ENCODE measurements around the gene ACP5.
A peak's percentile ranks its signal among the peaks of the same experiment; 100 is the strongest.
"Not testable (repeated sequence)": the region's sequence is repeated elsewhere in the genome, so short reads cannot be mapped to it uniquely, and the experiment has no call there.

Gene ACP5

DNA sequence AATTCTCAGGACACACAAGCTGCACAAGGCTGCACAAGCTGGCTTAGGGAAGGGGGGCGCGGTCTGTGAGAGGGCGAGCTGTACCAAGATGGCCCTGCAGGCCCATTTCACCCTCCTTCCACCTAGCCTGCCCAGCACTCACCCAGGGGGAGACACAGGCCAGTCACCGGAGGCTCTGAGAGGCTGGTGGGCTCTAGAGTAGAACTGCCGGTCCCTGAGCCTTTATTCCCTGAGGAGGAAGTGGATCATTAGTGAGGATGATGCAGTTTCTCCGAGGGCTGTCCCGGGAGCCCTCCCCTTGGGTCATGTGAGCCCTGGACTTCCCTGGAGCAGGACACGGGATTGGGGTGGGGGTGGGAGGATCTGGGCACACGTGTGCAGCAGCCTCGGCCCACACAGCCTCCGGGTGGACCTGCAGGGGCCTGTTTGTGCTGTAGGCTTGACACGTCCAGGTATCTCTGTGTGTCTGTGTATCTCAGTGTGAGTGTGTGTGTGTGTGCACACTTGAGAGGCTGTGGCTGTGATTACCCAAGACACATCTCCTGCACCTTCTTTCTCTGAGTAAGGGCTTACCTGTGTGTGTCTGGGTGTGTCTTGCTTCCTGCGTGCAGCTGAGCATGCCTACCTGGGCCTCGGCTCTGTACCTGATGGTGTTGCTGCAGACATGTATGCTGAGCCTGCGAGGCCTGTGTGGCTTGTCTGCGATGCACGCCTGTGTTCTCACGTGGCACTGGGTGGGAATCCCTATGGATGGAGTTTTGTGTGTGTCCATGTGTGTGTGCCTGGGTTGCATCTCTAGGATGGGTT lies at the start of gene ACP5:
Gene ACP5 (minus strand): TSS at position 195 of the 807 bp plus-strand sequence. CDS start 328 bp downstream, outside the sequence.
- Mint-ChIP-seq H3K4me3 (peak within 1 kb of the TSS; percentile 77), H3K4me1 (peaks cover 27% of the 10 kb centered on the region), H3K27me3 (no peaks in the 10 kb centered on the region), H3K36me3 (no peaks in the 10 kb centered on the region), H3K27ac (peak within 1 kb of the TSS; percentile 59), H3K9me3 (no peaks in the 10 kb centered on the region)

DNA sequence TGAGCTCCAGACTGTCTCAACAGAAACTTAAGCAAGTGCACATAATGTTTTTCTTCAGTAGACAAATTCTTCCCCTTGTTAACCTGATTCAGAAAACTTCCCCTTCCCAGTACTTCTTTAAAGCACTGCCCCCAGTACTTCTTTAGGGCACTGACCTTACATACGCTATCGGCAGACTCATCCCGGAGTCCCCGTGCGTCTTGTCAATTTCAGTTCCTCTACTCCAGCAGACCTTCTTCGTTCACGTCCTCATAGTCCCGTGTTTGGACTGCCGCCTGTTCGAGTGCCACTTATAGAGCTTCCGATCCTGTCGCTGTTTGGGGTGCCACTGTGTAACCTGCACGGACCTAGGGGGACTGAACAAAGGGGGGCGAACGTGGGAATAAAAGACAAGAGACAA lies 48.8 kb upstream of the ACP5 start:
- H3K27me3 Mint-ChIP-seq: peaks cover 5% of the 10 kb centered on the region
- peaks cover 4% of the 10 kb centered on the region for H3K36me3 Mint-ChIP-seq
- peak overlapping the region; percentile 52 for H3K27ac Mint-ChIP-seq
- H3K4me3 Mint-ChIP-seq: no peak overlapping the region
- peaks cover 2% of the 10 kb centered on the region for H3K9me3 Mint-ChIP-seq
- H3K4me1 Mint-ChIP-seq: peaks cover 16% of the 10 kb centered on the region

DNA sequence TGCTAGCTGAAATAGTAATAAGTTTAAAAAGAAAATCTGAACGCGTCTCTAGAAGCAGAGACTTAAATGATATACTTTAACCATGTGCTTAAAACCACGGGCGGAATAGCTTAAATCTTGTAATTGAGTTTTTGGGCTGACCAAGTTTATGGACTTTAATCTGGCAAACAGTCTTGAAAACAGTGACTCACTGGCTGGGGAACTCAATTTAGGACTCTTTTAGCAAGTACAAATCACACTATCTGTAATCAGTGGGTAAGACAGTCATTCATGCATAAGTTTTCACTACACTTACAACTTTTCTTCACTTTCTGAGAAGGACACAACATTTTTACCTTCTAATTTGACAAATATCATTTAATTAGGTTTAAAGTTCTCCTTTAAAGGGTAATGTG lies 46.6 kb upstream of the ACP5 start:
- Mint-ChIP-seq H3K36me3 (peaks cover 15% of the 10 kb centered on the region), H3K4me3 (peak overlapping the region; percentile 81), H3K4me1 (peaks cover 16% of the 10 kb centered on the region), H3K9me3 (no peaks in the 10 kb centered on the region), H3K27me3 (peaks cover 2% of the 10 kb centered on the region), H3K27ac (no peak overlapping the region)

DNA sequence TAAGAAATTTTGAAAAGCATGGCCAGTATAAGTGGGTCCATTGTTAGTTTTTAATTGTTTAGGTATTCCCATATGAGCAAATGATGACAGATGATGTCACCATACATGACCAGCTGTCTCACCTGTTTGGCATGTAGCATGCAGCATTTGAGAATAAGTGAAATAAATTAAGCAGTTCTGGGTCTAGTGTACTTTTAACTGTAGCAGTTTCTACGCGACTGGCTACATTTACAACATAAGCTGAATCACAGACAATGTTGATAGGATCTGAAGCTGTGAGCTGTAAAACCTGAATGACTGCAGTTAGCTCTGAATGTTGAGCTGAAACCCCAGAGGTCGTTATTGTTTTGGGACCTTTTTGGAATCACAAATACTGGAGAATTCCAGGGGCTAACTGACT lies 45.0 kb upstream of the ACP5 start:
- H3K4me3 Mint-ChIP-seq, H3K27me3 Mint-ChIP-seq, H3K27ac Mint-ChIP-seq, H3K9me3 Mint-ChIP-seq: not testable (repeated sequence)
- peaks cover 26% of the 10 kb centered on the region for H3K36me3 Mint-ChIP-seq
- H3K4me1 Mint-ChIP-seq: peaks cover 16% of the 10 kb centered on the region

DNA sequence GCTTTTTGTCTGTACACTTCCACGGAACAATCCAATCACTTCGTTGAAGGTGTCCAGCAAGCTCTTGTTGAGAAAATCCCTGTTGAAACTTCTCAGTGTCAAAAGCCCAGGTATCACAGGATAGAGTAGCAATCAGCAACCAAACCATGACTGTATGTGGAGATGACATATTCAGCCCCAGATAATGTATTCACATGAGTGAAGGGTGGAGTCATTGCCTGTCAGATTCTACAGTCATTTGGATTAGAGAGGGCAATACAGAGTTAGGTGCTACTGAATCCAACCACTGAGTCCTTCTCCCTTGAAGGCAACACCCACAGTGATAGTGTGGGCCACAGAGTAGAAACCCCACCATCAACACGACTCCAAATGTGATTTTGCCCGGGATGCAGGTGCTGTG lies 43.1 kb upstream of the ACP5 start:
- peaks cover 2% of the 10 kb centered on the region for H3K27me3 Mint-ChIP-seq
- H3K4me1 Mint-ChIP-seq: peaks cover 16% of the 10 kb centered on the region
- H3K27ac Mint-ChIP-seq: no peak overlapping the region
- peaks cover 35% of the 10 kb centered on the region for H3K36me3 Mint-ChIP-seq
- no peaks in the 10 kb centered on the region for H3K9me3 Mint-ChIP-seq
- H3K4me3 Mint-ChIP-seq: no peak overlapping the region

DNA sequence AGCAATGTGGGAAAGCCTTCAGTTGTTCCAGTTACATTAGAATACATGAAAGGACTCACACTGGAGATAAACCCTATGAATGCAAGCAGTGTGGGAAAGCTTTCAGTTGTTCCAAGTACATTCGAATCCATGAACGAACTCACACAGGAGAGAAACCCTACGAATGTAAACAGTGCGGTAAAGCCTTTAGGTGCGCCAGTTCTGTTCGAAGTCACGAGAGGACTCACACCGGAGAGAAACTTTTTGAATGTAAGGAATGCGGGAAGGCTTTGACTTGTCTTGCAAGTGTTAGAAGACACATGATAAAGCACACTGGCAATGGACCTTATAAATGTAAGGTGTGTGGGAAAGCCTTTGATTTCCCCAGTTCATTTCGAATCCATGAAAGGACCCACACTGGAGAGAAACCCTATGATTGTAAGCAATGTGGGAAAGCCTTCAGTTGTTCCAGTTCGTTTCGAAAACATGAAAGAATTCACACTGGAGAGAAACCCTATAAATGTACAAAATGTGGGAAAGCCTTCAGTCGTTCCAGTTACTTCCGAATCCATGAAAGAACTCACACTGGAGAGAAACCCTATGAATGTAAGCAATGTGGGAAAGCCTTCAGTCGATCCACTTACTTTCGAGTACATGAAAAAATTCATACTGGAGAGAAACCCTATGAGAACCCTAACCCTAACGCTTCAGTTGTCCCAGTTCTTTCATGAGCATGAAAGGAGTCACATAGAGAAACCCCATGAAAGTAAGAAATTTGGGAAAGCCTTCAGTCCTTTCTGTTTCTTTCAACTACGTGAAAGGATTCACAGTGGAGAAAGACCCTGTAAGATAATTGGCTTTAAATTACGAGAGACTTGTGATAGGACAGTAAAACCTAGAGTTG lies 40.0 kb upstream of the ACP5 start:
- H3K4me1 Mint-ChIP-seq: peaks cover 8% of the 10 kb centered on the region
- H3K36me3 Mint-ChIP-seq: peaks cover 41% of the 10 kb centered on the region

DNA sequence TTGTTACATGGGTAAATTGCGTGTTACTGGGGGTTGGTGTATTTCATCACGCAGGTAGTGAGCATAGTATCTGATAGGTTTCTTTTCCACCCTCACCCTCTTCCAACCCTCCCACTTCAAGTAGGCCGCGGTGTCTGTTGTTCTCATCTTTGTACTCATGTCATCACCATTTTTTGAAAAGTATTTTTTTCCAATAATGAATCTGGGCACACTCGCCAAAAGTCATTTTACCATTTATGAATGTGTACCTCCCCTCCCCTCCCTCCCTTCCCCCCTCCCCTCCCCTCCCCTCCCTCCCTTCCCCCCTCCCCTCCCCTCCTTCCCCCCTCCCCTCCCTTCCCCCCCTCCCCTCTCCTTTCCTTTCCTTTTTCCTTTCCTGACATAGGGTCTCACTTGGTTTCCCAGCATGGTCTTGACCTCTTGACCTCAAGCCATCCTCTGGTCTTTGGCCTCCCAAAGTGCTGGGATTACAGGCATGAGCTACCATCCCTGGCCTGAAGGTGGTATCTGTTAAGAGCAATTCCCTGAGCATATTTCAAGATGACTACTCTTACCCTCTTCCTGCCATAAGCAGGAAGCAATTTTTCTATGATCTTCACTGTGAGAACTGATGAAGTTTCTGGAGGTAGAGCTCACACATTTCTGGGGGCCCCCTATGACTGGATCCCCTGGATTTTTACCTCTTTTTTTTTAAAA lies 35.5 kb upstream of the ACP5 start:
- peaks cover 23% of the 10 kb centered on the region for H3K36me3 Mint-ChIP-seq
- no peak overlapping the region for H3K4me3 Mint-ChIP-seq
- H3K27me3 Mint-ChIP-seq: no peaks in the 10 kb centered on the region
- no peak overlapping the region for H3K27ac Mint-ChIP-seq
- H3K9me3 Mint-ChIP-seq: no peaks in the 10 kb centered on the region
- H3K4me1 Mint-ChIP-seq: peaks cover 11% of the 10 kb centered on the region

More for the DNA sequence above, 40.0 kb upstream of the ACP5 start:
- Mint-ChIP-seq H3K9me3 (no peaks in the 10 kb centered on the region), H3K27ac (no peak overlapping the region), H3K27me3 (no peaks in the 10 kb centered on the region), H3K4me3 (no peak overlapping the region)

DNA sequence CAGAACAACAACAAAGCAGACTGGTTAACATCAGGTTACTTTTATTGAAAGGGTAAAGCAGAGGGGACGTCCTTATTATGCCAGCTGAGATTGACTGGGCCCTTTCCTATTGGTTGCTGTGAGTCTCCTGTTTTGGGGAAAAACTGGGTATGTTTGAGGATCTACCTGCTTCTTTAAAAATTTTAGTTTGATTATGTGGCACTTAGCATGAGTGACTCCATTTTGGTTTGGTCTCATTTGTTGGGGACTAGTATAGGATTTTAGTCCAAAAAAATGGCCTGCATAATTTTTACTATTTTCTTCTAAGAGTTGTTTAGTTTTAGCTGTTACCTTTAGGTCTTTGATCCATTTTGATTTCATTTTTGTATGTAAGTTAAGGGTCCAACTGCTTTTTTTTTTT lies 34.3 kb upstream of the ACP5 start:
- Mint-ChIP-seq H3K36me3 (peaks cover 18% of the 10 kb centered on the region), H3K4me3 (no peak overlapping the region), H3K27me3 (no peaks in the 10 kb centered on the region), H3K4me1 (peaks cover 11% of the 10 kb centered on the region), H3K27ac (peak overlapping the region; percentile 74), H3K9me3 (peaks cover 7% of the 10 kb centered on the region)

DNA sequence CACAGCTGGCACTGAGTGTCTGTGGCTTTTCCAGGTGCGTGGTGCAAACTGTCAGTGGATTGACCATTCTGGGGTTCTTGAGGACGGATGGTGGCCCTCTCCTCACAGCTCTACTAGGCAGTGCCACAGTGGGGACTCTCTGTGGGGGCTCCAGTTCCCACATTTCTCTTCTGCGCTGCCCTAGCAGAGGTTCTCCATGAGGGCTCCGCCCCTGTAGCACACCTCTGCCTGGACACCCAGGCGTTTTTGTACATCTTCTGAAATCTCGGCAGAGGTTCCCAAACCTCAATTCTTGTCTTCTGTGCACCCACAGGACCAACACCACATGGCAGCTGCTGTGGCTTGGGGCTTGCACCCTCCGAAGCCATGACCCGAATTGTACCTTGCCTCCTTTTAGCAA lies 29.0 kb upstream of the ACP5 start:
- H3K27me3 Mint-ChIP-seq: no peaks in the 10 kb centered on the region
- H3K4me1 Mint-ChIP-seq: peaks cover 16% of the 10 kb centered on the region
- no peak overlapping the region for H3K4me3 Mint-ChIP-seq
- no peak overlapping the region for H3K27ac Mint-ChIP-seq
- peaks cover 31% of the 10 kb centered on the region for H3K36me3 Mint-ChIP-seq
- H3K9me3 Mint-ChIP-seq: peaks cover 7% of the 10 kb centered on the region

DNA sequence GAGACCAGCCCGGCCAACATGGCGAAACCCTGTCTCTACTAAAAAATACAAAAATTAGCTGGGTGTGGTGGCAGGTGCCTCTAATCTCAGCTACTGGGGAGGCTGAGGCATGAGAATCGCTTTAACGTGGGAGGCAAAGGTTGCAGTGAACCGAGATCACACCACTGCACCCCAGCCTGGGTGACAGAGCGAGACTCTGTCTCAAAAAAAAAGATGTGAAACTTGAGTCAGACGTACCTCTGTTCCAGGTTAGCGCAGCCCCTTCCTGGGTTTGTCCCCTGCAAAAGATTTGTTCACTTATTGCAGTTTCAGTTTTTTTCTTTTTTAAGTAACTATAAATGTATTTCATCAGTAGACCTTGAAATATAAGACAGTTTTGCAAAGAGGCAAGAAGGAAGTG lies 22.3 kb upstream of the ACP5 start:
- H3K4me3 Mint-ChIP-seq: not testable (repeated sequence)

DNA sequence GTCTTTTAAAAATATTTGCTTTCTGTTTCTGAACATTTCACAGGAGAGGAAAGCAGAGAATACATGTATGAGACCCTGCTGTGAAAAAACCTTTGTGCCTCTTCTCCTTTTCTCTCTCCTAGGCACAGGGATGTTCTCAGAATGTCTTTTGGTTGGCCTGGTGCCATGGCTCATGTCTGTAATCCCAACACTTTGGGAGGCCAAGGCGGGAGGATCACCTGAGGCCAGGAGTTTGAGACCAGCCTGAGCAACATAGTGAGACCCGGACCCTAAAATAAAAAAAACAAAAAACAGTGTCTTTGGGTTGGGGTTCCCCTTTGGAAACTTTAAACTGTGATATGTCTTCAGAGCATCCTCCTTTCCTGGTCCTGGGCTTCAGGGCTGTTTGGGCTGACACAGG lies 21.3 kb upstream of the ACP5 start:
- Mint-ChIP-seq H3K4me3 (peak overlapping the region; percentile 72), H3K4me1 (peaks cover 42% of the 10 kb centered on the region), H3K36me3 (peaks cover 10% of the 10 kb centered on the region), H3K9me3 (no peaks in the 10 kb centered on the region), H3K27ac (no peak overlapping the region), H3K27me3 (no peaks in the 10 kb centered on the region)

More for the DNA sequence above, 22.3 kb upstream of the ACP5 start:
- H3K4me1 Mint-ChIP-seq: peaks cover 42% of the 10 kb centered on the region
- not testable (repeated sequence) for H3K27ac Mint-ChIP-seq, H3K27me3 Mint-ChIP-seq, H3K9me3 Mint-ChIP-seq
- H3K36me3 Mint-ChIP-seq: peaks cover 13% of the 10 kb centered on the region

DNA sequence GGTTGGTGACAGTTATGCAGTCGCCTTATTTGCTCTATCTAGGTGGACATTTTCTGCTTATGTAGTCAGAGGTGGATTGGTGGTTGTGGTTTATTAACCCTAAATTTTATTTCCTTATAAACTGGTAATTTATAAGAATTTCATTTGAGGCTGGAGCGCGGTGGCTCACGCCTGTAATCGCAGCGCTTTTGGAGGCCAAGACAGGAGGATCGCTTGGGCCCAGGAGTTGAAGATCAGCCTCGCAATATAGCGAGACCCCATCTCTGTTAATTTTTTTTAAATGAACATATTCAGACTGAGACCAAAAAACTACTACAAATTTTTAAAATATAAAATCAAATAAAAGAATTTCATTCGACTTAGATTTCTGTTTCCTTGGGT lies 20.6 kb upstream of the ACP5 start:
- Mint-ChIP-seq H3K27ac (no peak overlapping the region), H3K4me3 (peak overlapping the region; percentile 92), H3K27me3 (no peaks in the 10 kb centered on the region), H3K36me3 (peaks cover 10% of the 10 kb centered on the region), H3K9me3 (no peaks in the 10 kb centered on the region), H3K4me1 (peaks cover 42% of the 10 kb centered on the region)

DNA sequence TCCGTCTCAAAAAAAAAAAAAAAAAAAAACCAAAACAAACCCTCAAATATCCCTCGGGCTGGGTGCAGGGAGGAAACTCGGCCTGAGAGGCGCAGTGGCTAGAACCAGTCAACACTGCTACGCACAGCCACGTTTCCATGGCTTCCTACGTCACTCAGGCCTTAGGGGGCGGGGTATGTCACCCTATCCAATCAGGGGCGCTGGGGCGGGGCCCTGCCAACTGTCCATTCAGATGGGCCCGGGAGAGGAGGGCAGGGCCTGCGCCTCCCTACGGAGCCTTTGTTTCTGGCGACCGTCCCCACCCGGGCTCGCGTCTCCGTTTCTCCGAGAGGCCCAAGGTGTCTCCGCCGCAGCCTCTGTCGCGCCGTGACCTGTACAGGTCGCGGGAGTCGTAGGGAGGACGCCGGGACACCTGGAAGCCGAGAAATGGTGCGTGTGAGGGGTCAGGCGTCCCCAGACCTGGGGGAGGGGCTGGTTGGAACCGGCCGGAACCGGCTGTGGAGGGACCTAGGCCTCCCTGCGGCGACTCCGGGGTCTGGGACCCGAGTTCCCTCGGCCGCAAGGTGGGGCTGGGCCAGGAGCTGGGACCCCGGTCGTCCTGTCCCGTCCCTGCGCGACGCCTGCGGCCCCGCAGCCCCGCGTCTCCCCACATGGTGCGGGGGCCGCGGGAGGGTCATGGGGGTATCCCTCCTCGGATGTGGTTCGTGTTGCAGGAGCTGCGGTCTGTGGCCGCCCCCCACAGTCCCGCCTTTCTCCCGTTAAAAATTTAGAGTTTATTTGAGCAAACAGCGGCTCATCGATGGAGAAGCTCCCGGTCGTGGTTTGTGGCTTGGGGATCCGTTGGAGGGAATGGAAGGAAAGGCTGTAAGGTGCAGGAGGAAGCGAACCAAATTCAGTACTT lies 20.0 kb upstream of the ACP5 start, which contains the start of gene ZNF627:
Gene ZNF627 (plus strand): TSS at position 282 of the 901 bp plus-strand sequence. CDS start 145 bp downstream, at position 427.
- Mint-ChIP-seq H3K9me3 (no peaks in the 10 kb centered on the region), H3K4me1 (peaks cover 36% of the 10 kb centered on the region), H3K27me3 (no peaks in the 10 kb centered on the region), H3K27ac (peak within 1 kb of the TSS; percentile 79), H3K36me3 (peaks cover 5% of the 10 kb centered on the region), H3K4me3 (peak within 1 kb of the TSS; percentile 92)

DNA sequence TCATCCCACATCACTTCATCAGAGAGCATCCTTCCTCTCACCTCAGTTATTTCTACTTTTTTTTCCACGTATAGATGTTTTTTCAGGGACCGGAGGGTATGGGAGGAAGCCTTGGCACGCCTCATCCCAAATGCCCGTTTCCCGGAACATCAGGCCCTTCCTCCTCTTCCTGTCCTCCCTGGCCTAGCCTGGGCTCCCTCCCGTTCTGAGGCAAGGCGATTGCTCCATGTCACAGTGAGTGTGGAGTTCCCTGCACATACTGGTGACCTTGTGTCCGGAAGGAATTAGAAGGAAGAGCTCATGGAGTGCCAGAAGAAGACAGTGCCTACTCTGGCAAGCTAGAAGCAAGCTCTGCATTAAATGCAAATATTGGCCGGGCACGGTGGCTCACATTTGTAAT lies 18.7 kb upstream of the ACP5 start:
- Mint-ChIP-seq H3K9me3 (no peaks in the 10 kb centered on the region), H3K27ac (no peak overlapping the region), H3K4me1 (peaks cover 29% of the 10 kb centered on the region), H3K27me3 (no peaks in the 10 kb centered on the region), H3K36me3 (no peaks in the 10 kb centered on the region), H3K4me3 (no peak overlapping the region)

DNA sequence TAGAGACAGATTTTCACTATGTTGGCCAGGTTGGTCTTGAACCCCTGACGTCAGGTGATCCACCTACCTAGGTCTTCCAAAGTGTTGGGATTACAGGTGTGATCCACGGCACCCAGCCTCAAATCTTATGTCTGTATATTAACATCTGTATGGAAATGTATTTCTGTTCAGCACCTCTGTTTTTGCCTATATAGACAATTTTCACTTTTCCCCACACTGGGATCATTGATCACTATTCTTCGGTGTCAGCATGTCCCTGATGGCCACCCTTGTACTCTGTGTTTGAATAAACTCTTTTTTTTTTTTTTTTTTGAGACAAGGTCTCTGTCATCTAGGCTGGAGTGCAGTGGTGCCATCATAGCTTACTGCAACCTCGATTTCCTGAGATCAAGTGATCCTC lies 16.6 kb upstream of the ACP5 start:
- Mint-ChIP-seq H3K4me3 (no peak overlapping the region), H3K9me3 (no peaks in the 10 kb centered on the region), H3K27me3 (no peaks in the 10 kb centered on the region), H3K4me1 (peaks cover 12% of the 10 kb centered on the region), H3K36me3 (no peaks in the 10 kb centered on the region), H3K27ac (no peak overlapping the region)

All from activated naive CD4-positive, alpha-beta T cell treated with anti-CD3 and anti-CD28 coated beads, Interleukin-2, amount 50 U/mL, for 24 hours (primary cell).